IMR-90 (cell line): ENCODE results near the gene RAD51B.

Experiments
- BHLHE40 ChIP-seq: fragments of 150-350 bp; IDR thresholded peaks from 2 replicates; pipeline ENCODE4 v1.6.1; 2016; ENCODE audit warnings: mild to moderate bottlenecking, low read depth, low read length
- CEBPB ChIP-seq: IDR thresholded peaks from 2 replicates; pipeline ENCODE4 v1.6.1; 2012; ENCODE audit warnings: low read depth, low read length, improper control_type of control experiment
- CHD1 ChIP-seq: IDR thresholded peaks from 2 replicates; pipeline ENCODE4 v1.6.1; 2012; ENCODE audit warnings: low read depth, low read length, improper control_type of control experiment
- CTCF ChIP-seq: conservative IDR thresholded peaks from 2 replicates; pipeline ENCODE4 v1.5.1; 2012; ENCODE audit warnings: mild to moderate bottlenecking, low read depth, low read length, improper control_type of control experiment
- ELK1 ChIP-seq: fragments of 150-350 bp; IDR thresholded peaks from 2 replicates; pipeline ENCODE4 v1.6.1; 2016; ENCODE audit warnings: low read depth, mild to moderate bottlenecking, low read length, moderate library complexity, borderline replicate concordance
- FOS ChIP-seq: fragments of 150-350 bp; IDR thresholded peaks from 2 replicates; pipeline ENCODE4 v1.6.1; 2016; ENCODE audit warnings: low read depth, low read length
- MAZ ChIP-seq: IDR thresholded peaks from 2 replicates; pipeline ENCODE4 v1.6.1; 2012; ENCODE audit warnings: low read depth, mild to moderate bottlenecking, low read length, improper control_type of control experiment, moderate library complexity, borderline replicate concordance
- MXI1 ChIP-seq: IDR thresholded peaks from 2 replicates; pipeline ENCODE4 v1.6.1; 2012; ENCODE audit warnings: low read depth, mild to moderate bottlenecking, low read length, moderate library complexity, borderline replicate concordance
- NFE2L2 ChIP-seq: fragments of 150-350 bp; IDR thresholded peaks from 2 replicates; pipeline ENCODE4 v1.6.1; 2016; ENCODE audit warnings: low read depth, mild to moderate bottlenecking, low read length
- POLR2A ChIP-seq: IDR thresholded peaks from 2 replicates; pipeline ENCODE4 v1.6.1; 2012; ENCODE audit warnings: mild to moderate bottlenecking, low read depth, low read length
- RAD21 ChIP-seq: IDR thresholded peaks from 2 replicates; pipeline ENCODE4 v1.6.1; 2012; ENCODE audit warnings: low read length, improper control_type of control experiment
- RFX5 ChIP-seq: IDR thresholded peaks from 2 replicates; pipeline ENCODE4 v1.8.0; 2012; ENCODE audit warnings: low read depth, mild to moderate bottlenecking, low read length, moderate library complexity
- SMC3 ChIP-seq: fragments of 150-350 bp; IDR thresholded peaks from 2 replicates; pipeline ENCODE4 v1.6.1; 2016; ENCODE audit warnings: low read depth, mild to moderate bottlenecking, antibody characterized with exemption, low read length, moderate library complexity
- USF2 ChIP-seq: fragments of 150-350 bp; IDR thresholded peaks from 2 replicates; pipeline ENCODE4 v1.6.1; 2017; ENCODE audit warnings: mild to moderate bottlenecking, antibody characterized with exemption, low read length, low read depth

- no peak for TF ChIP-seq CTCF
- no peak for TF ChIP-seq POLR2A
- TF ChIP-seq RFX5: no peak
- no peak for TF ChIP-seq FOS
- TF ChIP-seq CEBPB: no peak
- TF ChIP-seq USF2: no peak
- no peak for TF ChIP-seq MXI1
- TF ChIP-seq RAD21: no peak
- TF ChIP-seq NFE2L2: no peak
- no peak for TF ChIP-seq BHLHE40
- no peak for TF ChIP-seq MAZ
- no peak for TF ChIP-seq CHD1
- TF ChIP-seq SMC3: no peak
- TF ChIP-seq ELK1: no peak
These were observed 284.3 kb downstream of the RAD51B start for GRCh38 chr14:68103853-68104252.
